ENCODE results near the gene PSRC1. TPM values are rescaled to one million over a fixed set of nuclear protein-coding genes. Genes with fewer than 3 reads are reported as not detected.

The PSRC1 gene
- total RNA-seq, 2 donors from 2014 or later, result 38.5 to 72.7 TPM

- peaks cover 41% of the 10 kb centered on the region for H3K36me3 Mint-ChIP-seq (ENCODE audit: low read depth)
- peaks cover 21% of the 10 kb centered on the region for H3K4me1 Mint-ChIP-seq
- Histone ChIP-seq H3K4me1 (ENCODE audit: control insufficient read depth, insufficient read depth, low read length) (peaks cover 7% of the 10 kb centered on the region), H3K27me3 (ENCODE audit: control insufficient read depth, insufficient read depth, low read length, poor library complexity, severe bottlenecking) (no peaks in the 10 kb centered on the region), H3K9ac (ENCODE audit: extremely low read depth, low read length, poor library complexity, severe bottlenecking) (no peak overlapping the region), H3K9me3 (ENCODE audit: control insufficient read depth, low read length) (no peaks in the 10 kb centered on the region), H3K27ac (ENCODE audit: low read depth, low read length) (no peak overlapping the region), H3K36me3 (ENCODE audit: control insufficient read depth, insufficient read depth, low read length) (peaks cover 64% of the 10 kb centered on the region), H3K4me3 (ENCODE audit: low read length) (no peak overlapping the region)
- no peaks in the 10 kb centered on the region for H3K27me3 Mint-ChIP-seq (ENCODE audit: insufficient read depth)
- no peak for TF ChIP-seq CTCF (conservative IDR thresholded peaks at IDR 0.05)
- no peaks in the 10 kb centered on the region for H3K9me3 Mint-ChIP-seq
- DNase-seq, result no peak
- H3K4me3 Mint-ChIP-seq, result no peak overlapping the region
- no peak overlapping the region for H3K27ac Mint-ChIP-seq
- WGBS, 2 experiments (ENCODE audit: insufficient coverage in 1 of 2, insufficient read length in 1 of 2), result 87 to 92% methylated on average over 3 of the region's 3 CpGs
These were observed 45.4 kb downstream of the PSRC1 start for GRCh38 chr1:109237512-109237911.

- no peak overlapping the region for H3K4me3 Mint-ChIP-seq
- peaks cover 85% of the 10 kb centered on the region for H3K36me3 ChIP-seq (ENCODE audit: control insufficient read depth, insufficient read depth, low read length)
- DNase-seq, result no peak
- peaks cover 15% of the 10 kb centered on the region for H3K4me1 Mint-ChIP-seq
- peaks cover 7% of the 10 kb centered on the region for H3K4me1 ChIP-seq (ENCODE audit: control insufficient read depth, insufficient read depth, low read length)
- no peak overlapping the region for H3K4me3 ChIP-seq (ENCODE audit: low read length)
- no peak overlapping the region for H3K27ac Mint-ChIP-seq
- H3K9ac ChIP-seq (ENCODE audit: extremely low read depth, low read length, poor library complexity, severe bottlenecking), result no peak overlapping the region
- TF ChIP-seq CTCF (conservative IDR thresholded peaks at IDR 0.05), result no peak
- no peaks in the 10 kb centered on the region for H3K27me3 ChIP-seq (ENCODE audit: control insufficient read depth, insufficient read depth, low read length, poor library complexity, severe bottlenecking)
- no peak overlapping the region for H3K27ac ChIP-seq (ENCODE audit: low read depth, low read length)
- H3K9me3 Mint-ChIP-seq, result no peaks in the 10 kb centered on the region
- WGBS, 2 experiments (ENCODE audit: insufficient coverage in 1 of 2, insufficient read length in 1 of 2), result 94 to 98% methylated on average over 7 of the region's 7 CpGs
- H3K36me3 Mint-ChIP-seq (ENCODE audit: low read depth), result peaks cover 61% of the 10 kb centered on the region
- no peaks in the 10 kb centered on the region for H3K27me3 Mint-ChIP-seq (ENCODE audit: insufficient read depth)
- no peaks in the 10 kb centered on the region for H3K9me3 ChIP-seq (ENCODE audit: control insufficient read depth, low read length)
These were observed 47.8 kb downstream of the PSRC1 start for GRCh38 chr1:109235137-109235536.

- Mint-ChIP-seq H3K9me3 (no peaks in the 10 kb centered on the region), H3K27me3 (ENCODE audit: insufficient read depth) (no peaks in the 10 kb centered on the region), H3K27ac (no peak overlapping the region), H3K36me3 (ENCODE audit: low read depth) (peaks cover 57% of the 10 kb centered on the region), H3K4me1 (peaks cover 24% of the 10 kb centered on the region), H3K4me3 (no peak overlapping the region)
- Histone ChIP-seq H3K4me3 (ENCODE audit: low read length) (no peak overlapping the region), H3K4me1 (ENCODE audit: control insufficient read depth, insufficient read depth, low read length) (peaks cover 4% of the 10 kb centered on the region), H3K36me3 (ENCODE audit: control insufficient read depth, insufficient read depth, low read length) (peaks cover 72% of the 10 kb centered on the region), H3K9me3 (ENCODE audit: control insufficient read depth, low read length) (no peaks in the 10 kb centered on the region), H3K27ac (ENCODE audit: low read depth, low read length) (no peak overlapping the region), H3K9ac (ENCODE audit: extremely low read depth, low read length, poor library complexity, severe bottlenecking) (no peak overlapping the region), H3K27me3 (ENCODE audit: control insufficient read depth, insufficient read depth, low read length, poor library complexity, severe bottlenecking) (no peaks in the 10 kb centered on the region)
- DNase-seq, result no peak
- 94 to 98% methylated on average over 3 of the region's 3 CpGs for WGBS, 2 experiments (ENCODE audit: insufficient coverage in 1 of 2, insufficient read length in 1 of 2)
- no peak for TF ChIP-seq CTCF (conservative IDR thresholded peaks at IDR 0.05)
These were observed 51.9 kb downstream of the PSRC1 start for GRCh38 chr1:109231066-109231465.

Other genes starting within 250 kb of the PSRC1 start
- 1 to 10 TPM; 7.5 to 9.2 TPM for gene WDR47, start 241.0 kb downstream of the PSRC1 start, total RNA-seq
- 10 to 100 TPM; 39.2 to 48.6 TPM for gene TAF13, start 207.1 kb downstream of the PSRC1 start, total RNA-seq
- gene TMEM167B, start 192.4 kb downstream of the PSRC1 start, total RNA-seq, result 10 to 100 TPM; 14.6 to 23.0 TPM
- under 1 TPM; 0.48 to 0.89 TPM for gene ELAPOR1, start 169.0 kb downstream of the PSRC1 start, total RNA-seq
- gene SARS1, start 69.2 kb downstream of the PSRC1 start, total RNA-seq, result 100 to 1,000 TPM; 100 to 101 TPM
- 10 to 100 TPM; 16.1 to 20.2 TPM for gene CELSR2, start 33.6 kb downstream of the PSRC1 start, total RNA-seq
- gene MYBPHL, start 23.9 kb upstream of the PSRC1 start, total RNA-seq, result not detected
- gene SORT1, start 114.8 kb upstream of the PSRC1 start, total RNA-seq, result 10 to 100 TPM; 44.9 to 46.2 TPM
- gene PSMA5, start 143.3 kb upstream of the PSRC1 start, total RNA-seq, result 100 to 1,000 TPM; 117 to 122 TPM
- under 1 TPM in 1 of 2 donors, not detected in 1; 0.64 TPM for gene SYPL2, start 183.4 kb upstream of the PSRC1 start, total RNA-seq
- 1 to 10 TPM; 5.1 to 6.1 TPM for gene ATXN7L2, start 200.8 kb upstream of the PSRC1 start, total RNA-seq
- 1 to 10 TPM; 4.8 to 6.5 TPM for gene CYB561D1, start 210.9 kb upstream of the PSRC1 start, total RNA-seq
- gene AMIGO1, start 226.6 kb upstream of the PSRC1 start, total RNA-seq, result 1 to 10 TPM; 2.4 to 2.7 TPM

All from endodermal cell (in vitro differentiated cells).